Measurements from ENCODE around the gene IGSF9. TPM values are rescaled to one million over a fixed set of nuclear protein-coding genes. Genes with fewer than 3 reads are reported as not detected.

IGSF9 gene
- total RNA-seq, 1 experiment from 2014 or later, result 21.2 TPM

DNA sequence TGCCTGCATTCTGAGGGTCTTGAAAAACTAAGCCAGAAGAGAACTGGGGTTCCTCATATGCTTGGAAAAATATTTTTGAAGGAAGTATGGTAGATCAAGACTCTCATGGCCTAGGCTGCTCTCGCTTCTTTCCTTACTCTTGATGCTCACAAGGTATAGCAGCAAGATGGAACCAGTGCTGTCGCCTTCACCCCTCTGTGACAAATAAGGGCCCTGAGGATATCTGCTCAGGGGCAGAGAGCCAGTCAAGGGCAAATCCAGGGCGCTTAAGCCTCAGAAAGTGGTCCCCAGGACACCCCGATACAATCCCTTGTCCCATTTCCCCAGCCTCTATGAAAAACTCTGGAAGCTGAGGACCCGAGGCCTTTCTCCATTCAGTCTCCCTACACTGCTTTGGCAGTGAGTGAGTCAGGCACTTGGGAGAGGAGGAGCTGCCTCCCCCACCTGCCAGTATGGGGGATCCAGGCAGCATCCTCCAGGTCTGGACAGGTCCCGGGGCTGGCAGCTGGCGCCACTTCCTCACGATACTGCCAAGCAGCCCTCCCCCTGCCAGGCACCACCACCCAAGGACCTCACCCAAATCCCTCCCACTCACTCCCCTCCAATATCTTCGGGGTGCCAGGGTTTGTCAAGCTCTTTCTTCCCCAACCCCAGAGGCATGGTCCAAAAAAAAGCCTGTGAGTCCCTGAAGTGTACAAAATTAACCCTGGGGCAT, 1.3 kb downstream of the IGSF9 start:
- Histone ChIP-seq H3K27me3 (replicated peaks; ENCODE audit: control insufficient read depth, insufficient read depth, low read length) (no peaks in the 10 kb centered on the region), H3K9me3 (no peaks in the 10 kb centered on the region), H3K4me3 (ENCODE audit: low read depth, low read length) (peak overlapping the region; percentile 50), H3K36me3 (ENCODE audit: control insufficient read depth, insufficient read depth, low read length) (no peaks in the 10 kb centered on the region), H3K4me1 (peaks cover 56% of the 10 kb centered on the region)
- BruUV-seq (replicated peaks), result no TSS peak
- Mint-ChIP-seq H3K4me1 (ENCODE audit: low read depth, unreplicated experiment) (peaks cover 61% of the 10 kb centered on the region), H3K9me3 (ENCODE audit: unreplicated experiment) (no peaks in the 10 kb centered on the region), H3K27me3 (ENCODE audit: insufficient read depth, unreplicated experiment) (no peaks in the 10 kb centered on the region), H3K27ac (ENCODE audit: unreplicated experiment) (no peak overlapping the region), H3K4me3 (ENCODE audit: unreplicated experiment) (peak overlapping the region; percentile 36), H3K36me3 (ENCODE audit: insufficient read depth, unreplicated experiment) (peaks cover 7% of the 10 kb centered on the region)
- intact Hi-C loops (cut with micrococcal nuclease; ENCODE audit: unreplicated experiment), result loop anchor here (2.0 kb wide), 1 partner anchor 145 kb away; no protein-coding TSS in a partner anchor
- ChIA-PET POLR2A (no interaction called here), CTCF (interaction anchor here (0.8 kb wide), 1 partner anchor 63 kb away, joined by 4 read pairs; no protein-coding TSS in a partner anchor)
- TF ChIP-seq, protein P1, sequence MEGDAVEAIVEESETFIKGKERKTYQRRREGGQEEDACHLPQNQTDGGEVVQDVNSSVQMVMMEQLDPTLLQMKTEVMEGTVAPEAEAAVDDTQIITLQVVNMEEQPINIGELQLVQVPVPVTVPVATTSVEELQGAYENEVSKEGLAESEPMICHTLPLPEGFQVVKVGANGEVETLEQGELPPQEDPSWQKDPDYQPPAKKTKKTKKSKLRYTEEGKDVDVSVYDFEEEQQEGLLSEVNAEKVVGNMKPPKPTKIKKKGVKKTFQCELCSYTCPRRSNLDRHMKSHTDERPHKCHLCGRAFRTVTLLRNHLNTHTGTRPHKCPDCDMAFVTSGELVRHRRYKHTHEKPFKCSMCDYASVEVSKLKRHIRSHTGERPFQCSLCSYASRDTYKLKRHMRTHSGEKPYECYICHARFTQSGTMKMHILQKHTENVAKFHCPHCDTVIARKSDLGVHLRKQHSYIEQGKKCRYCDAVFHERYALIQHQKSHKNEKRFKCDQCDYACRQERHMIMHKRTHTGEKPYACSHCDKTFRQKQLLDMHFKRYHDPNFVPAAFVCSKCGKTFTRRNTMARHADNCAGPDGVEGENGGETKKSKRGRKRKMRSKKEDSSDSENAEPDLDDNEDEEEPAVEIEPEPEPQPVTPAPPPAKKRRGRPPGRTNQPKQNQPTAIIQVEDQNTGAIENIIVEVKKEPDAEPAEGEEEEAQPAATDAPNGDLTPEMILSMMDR (IDR thresholded peaks at IDR 0.05; ENCODE audit: insufficient read depth in 1 of 2, low read depth in 1 of 2, low read length in 1 of 2, severe bottlenecking in 1 of 2, unreplicated experiment in 1 of 2), result no peak
- no peak for DNase-seq

DNA sequence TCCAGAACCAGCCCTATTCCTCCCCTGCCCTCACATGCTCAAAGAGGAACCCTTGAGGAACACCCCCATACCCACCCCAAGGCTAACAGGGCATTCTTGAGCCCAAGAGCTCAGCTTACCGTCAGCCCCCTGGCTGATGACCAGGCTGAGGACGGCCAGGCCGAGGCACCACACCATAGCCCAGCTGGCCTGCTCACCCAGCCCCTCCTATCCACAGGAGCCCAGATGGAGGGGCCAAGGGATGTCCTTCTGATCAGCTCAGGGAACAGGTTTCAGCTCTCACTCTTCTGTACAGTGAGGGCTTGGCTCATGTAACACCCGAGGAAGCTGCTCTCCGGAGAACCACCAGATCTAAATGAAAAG, 2.2 kb downstream of the IGSF9 start:
- Mint-ChIP-seq H3K4me1 (ENCODE audit: low read depth, unreplicated experiment) (peaks cover 61% of the 10 kb centered on the region), H3K36me3 (ENCODE audit: insufficient read depth, unreplicated experiment) (peaks cover 10% of the 10 kb centered on the region), H3K4me3 (ENCODE audit: unreplicated experiment) (peak overlapping the region; percentile 36), H3K27ac (ENCODE audit: unreplicated experiment) (no peak overlapping the region), H3K27me3 (ENCODE audit: insufficient read depth, unreplicated experiment) (no peaks in the 10 kb centered on the region), H3K9me3 (ENCODE audit: unreplicated experiment) (no peaks in the 10 kb centered on the region)
- CTCF ChIA-PET, result no interaction called here
- Histone ChIP-seq H3K27me3 (replicated peaks; ENCODE audit: control insufficient read depth, insufficient read depth, low read length) (no peaks in the 10 kb centered on the region), H3K4me3 (ENCODE audit: low read depth, low read length) (no peak overlapping the region), H3K36me3 (ENCODE audit: control insufficient read depth, insufficient read depth, low read length) (no peaks in the 10 kb centered on the region), H3K9me3 (no peaks in the 10 kb centered on the region), H3K4me1 (peaks cover 56% of the 10 kb centered on the region)
- intact Hi-C loops (cut with micrococcal nuclease; ENCODE audit: unreplicated experiment), result no loop called here
- no peak for DNase-seq
- no TSS peak for BruUV-seq (replicated peaks)
- POLR2A ChIA-PET, result no interaction called here
- TF ChIP-seq, protein P1 (IDR thresholded peaks at IDR 0.05; ENCODE audit: insufficient read depth in 1 of 2, low read depth in 1 of 2, low read length in 1 of 2, severe bottlenecking in 1 of 2, unreplicated experiment in 1 of 2), result no peak

DNA sequence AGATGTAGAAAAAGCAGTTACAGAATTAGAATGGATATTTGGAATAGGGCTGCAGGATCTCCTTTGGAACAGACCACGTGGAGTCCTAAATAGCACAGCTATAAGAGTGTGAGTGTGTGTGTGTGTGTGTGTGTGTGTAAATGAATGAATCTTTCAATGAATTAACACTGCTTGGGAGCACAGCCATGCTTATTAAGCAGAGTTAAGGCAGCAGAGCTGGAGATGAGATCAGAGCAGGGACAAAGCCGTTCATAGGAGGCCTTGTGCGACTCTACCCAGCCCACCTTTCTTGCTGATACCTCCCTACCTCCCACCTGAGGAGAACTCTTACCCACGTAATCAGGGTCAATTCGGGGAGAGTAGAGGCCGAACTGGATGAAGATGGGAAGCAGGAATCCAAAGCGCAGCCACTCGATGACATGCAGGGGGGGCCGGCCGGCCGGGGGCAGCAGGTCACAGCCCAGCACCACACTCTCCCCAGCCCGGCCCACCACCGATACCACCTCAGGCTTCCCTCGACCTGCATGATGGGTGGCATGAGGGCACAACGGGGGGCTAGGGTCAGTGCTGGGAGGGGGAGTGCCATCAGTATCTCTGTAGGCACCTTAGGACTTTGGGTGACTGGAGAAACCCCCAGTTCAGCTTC, 2.7 kb downstream of the IGSF9 start:
- no peaks in the 10 kb centered on the region for H3K36me3 ChIP-seq (ENCODE audit: control insufficient read depth, insufficient read depth, low read length)
- intact Hi-C loops (cut with micrococcal nuclease; ENCODE audit: unreplicated experiment), result no loop called here
- H3K4me3 ChIP-seq (ENCODE audit: low read depth, low read length), result no peak overlapping the region
- H3K4me1 ChIP-seq, result peaks cover 58% of the 10 kb centered on the region
- TF ChIP-seq, protein P1 (IDR thresholded peaks at IDR 0.05; ENCODE audit: insufficient read depth in 1 of 2, low read depth in 1 of 2, low read length in 1 of 2, severe bottlenecking in 1 of 2, unreplicated experiment in 1 of 2), result no peak
- no peaks in the 10 kb centered on the region for H3K9me3 Mint-ChIP-seq (ENCODE audit: unreplicated experiment)
- no peaks in the 10 kb centered on the region for H3K27me3 ChIP-seq (replicated peaks; ENCODE audit: control insufficient read depth, insufficient read depth, low read length)
- peaks cover 59% of the 10 kb centered on the region for H3K4me1 Mint-ChIP-seq (ENCODE audit: low read depth, unreplicated experiment)
- H3K27ac Mint-ChIP-seq (ENCODE audit: unreplicated experiment), result no peak overlapping the region
- no peak overlapping the region for H3K4me3 Mint-ChIP-seq (ENCODE audit: unreplicated experiment)
- H3K9me3 ChIP-seq, result no peaks in the 10 kb centered on the region
- POLR2A ChIA-PET, result no interaction called here
- CTCF ChIA-PET, result no interaction called here
- BruUV-seq (replicated peaks), result no TSS peak
- no peak for DNase-seq
- peaks cover 10% of the 10 kb centered on the region for H3K36me3 Mint-ChIP-seq (ENCODE audit: insufficient read depth, unreplicated experiment)
- H3K27me3 Mint-ChIP-seq (ENCODE audit: insufficient read depth, unreplicated experiment), result no peaks in the 10 kb centered on the region

Data from Caco-2 (cell line).